HCT116 (cell line): Measurements from ENCODE around the gene C14orf132. TPM values are rescaled to one million over a fixed set of nuclear protein-coding genes. Genes with fewer than 3 reads are reported as not detected.

Source experiments
- ATAC-seq: fragments of 200-7000 bp; cut with Tn5 transposase; 2 replicates; pipeline ENCODE4 v1.9.1; 2020; ENCODE audit warnings: mild to moderate bottlenecking, moderate library complexity
- BruUV-seq: library from RNA; stranded (reverse); fragments of 400-500 nt; replicated peaks from 2 replicates; lab custom pipeline; 2021; lab: Mats Ljungman, UMichigan
- CTCF ChIA-PET: fragments of 300-600 bp; sonication (Branson Sonifier 250); formaldehyde crosslinking; loops from one replicate; lab custom pipeline; 2021; ENCODE audit warnings: antibody characterized with exemption; lab: Charles Lee
- POLR2A ChIA-PET: fragments of 300-600, 350-600 bp; sonication (Branson Sonifier 250); formaldehyde crosslinking; loops from one replicate; lab custom pipeline; 2021; ENCODE audit warnings: antibody characterized with exemption; lab: Charles Lee
- RAD21 ChIA-PET, 2 experiments: fragments of 300-600 bp; sonication (Branson Sonifier 250); formaldehyde crosslinking; loops; one replicate each; lab custom pipeline; 2023; ENCODE audit warnings: low total read pairs in 2 of 2; ENCODE audit not compliant: uncharacterized antibody in 2 of 2, unreplicated experiment in 2 of 2, low non-redundant PET in 1 of 2; lab: Charles Lee
- DNase-seq: peaks from one replicate; pipeline ENCODE4 v3.0.0-alpha.2; 2010; ENCODE audit warnings: low read depth, low spot score
- H2AFZ ChIP-seq: fragments of 200-600 bp; shearing (Covaris generic), sonication (generic); 2 replicates; pipeline ENCODE4 v1.6.1; 2017; ENCODE audit warnings: low read depth, mixed run types, mixed read lengths, antibody characterized with exemption, low read length; ENCODE audit not compliant: poor library complexity, severe bottlenecking
- H3K27ac ChIP-seq: 2 replicates; pipeline ENCODE4 v1.5.1; 2012; ENCODE audit warnings: low read depth, low read length
- H3K27me3 ChIP-seq: fragments of 200-600 bp; sonication (generic); 2 replicates; pipeline ENCODE4 v1.6.1; 2016; ENCODE audit warnings: mixed run types, low read length, mixed read lengths; ENCODE audit not compliant: insufficient read depth
- H3K36me3 ChIP-seq, 2 experiments: fragments of 200-500 bp in 1 of 2; fragments of 200-600 bp in 1 of 2; sonication (Bioruptor generic) in 1 of 2; sonication (generic) in 1 of 2; 2 replicates each; pipeline versions ENCODE4 v1.5.1 to v1.6.1; 2014 to 2016; ENCODE audit warnings: low read length in 2 of 2, inconsistent platforms in 1 of 2, mixed read lengths in 1 of 2, mixed run types in 1 of 2; ENCODE audit not compliant: insufficient read depth in 2 of 2, control insufficient read depth in 1 of 2
- H3K4me1 ChIP-seq, 2 experiments: fragments of 200-600 bp in 1 of 2; sonication (generic) in 1 of 2; 2 replicates each; pipeline versions ENCODE4 v1.5.1 to v1.6.1; 2012 to 2017; ENCODE audit warnings: low read length in 2 of 2, inconsistent platforms in 1 of 2, mild to moderate bottlenecking in 1 of 2, mixed read lengths in 1 of 2, mixed run types in 1 of 2, moderate library complexity in 1 of 2; ENCODE audit not compliant: insufficient read depth in 2 of 2, control insufficient read depth in 1 of 2
- H3K4me2 ChIP-seq: fragments of 200-600 bp; sonication (generic); 2 replicates; pipeline ENCODE4 v1.6.1; 2017; ENCODE audit warnings: mixed run types, low read length, mixed read lengths
- H3K4me3 ChIP-seq, 2 experiments: fragments of 200-600 bp in 1 of 2; sonication (generic) in 1 of 2; replicated peaks in 1 of 2; 2 replicates each; pipeline ENCODE4 v1.5.1; 2011 to 2016; ENCODE audit warnings: low read length in 2 of 2, control low read depth in 1 of 2, low read depth in 1 of 2, mild to moderate bottlenecking in 1 of 2, mixed read lengths in 1 of 2, mixed run types in 1 of 2
- H3K79me2 ChIP-seq: fragments of 200-600 bp; sonication (generic); 2 replicates; pipeline ENCODE4 v1.6.1; 2017; ENCODE audit warnings: mild to moderate bottlenecking, mixed run types, low read length, moderate library complexity, mixed read lengths; ENCODE audit not compliant: insufficient read depth
- H3K9ac ChIP-seq: fragments of 200-600 bp; sonication (generic); 2 replicates; pipeline ENCODE4 v1.6.1; 2016; ENCODE audit warnings: low read length, mixed read lengths
- H3K9me2 ChIP-seq: fragments of 200-600 bp; sonication (generic), shearing (Covaris generic); 2 replicates; pipeline ENCODE4 v1.6.1; 2017; ENCODE audit warnings: mixed run types, mild to moderate bottlenecking, moderate library complexity; ENCODE audit not compliant: insufficient read depth
- H3K9me3 ChIP-seq, 2 experiments: fragments of 200-500 bp in 1 of 2; fragments of 200-600 bp in 1 of 2; sonication (Bioruptor generic) in 1 of 2; sonication (generic) in 1 of 2; 2 replicates each; pipeline ENCODE4 v1.6.1; 2014 to 2017; ENCODE audit warnings: low read length in 2 of 2, mixed read lengths in 2 of 2, inconsistent platforms in 1 of 2, low read depth in 1 of 2, mild to moderate bottlenecking in 1 of 2, mixed run types in 1 of 2, moderate library complexity in 1 of 2; ENCODE audit not compliant: control insufficient read depth in 1 of 2, insufficient read depth in 1 of 2
- H4K20me1 ChIP-seq: fragments of 200-600 bp; sonication (generic), shearing (Covaris generic); 2 replicates; pipeline ENCODE4 v1.6.1; 2017; ENCODE audit warnings: mixed run types, mild to moderate bottlenecking, moderate library complexity; ENCODE audit not compliant: insufficient read depth
- CBX3 ChIP-seq: IDR thresholded peaks from 2 replicates; pipeline ENCODE4 v1.6.1; 2012; ENCODE audit warnings: low read depth
- ELF1 ChIP-seq: IDR thresholded peaks from 2 replicates; pipeline ENCODE4 v1.6.1; 2012; ENCODE audit warnings: low read depth, borderline replicate concordance
- POLR2A ChIP-seq: IDR thresholded peaks from 2 replicates; pipeline ENCODE4 v1.7.0; 2011; ENCODE audit warnings: borderline replicate concordance; ENCODE audit not compliant: insufficient read depth, insufficient read length; ENCODE audit errors: extremely low read depth
- RAD21 ChIP-seq: IDR thresholded peaks from 2 replicates; pipeline ENCODE4 v1.6.1; 2012; ENCODE audit warnings: low read depth, mild to moderate bottlenecking
- REST ChIP-seq: IDR thresholded peaks from 2 replicates; pipeline ENCODE4 v1.6.1; 2012; ENCODE audit warnings: low read depth
- SIN3A ChIP-seq: IDR thresholded peaks from 2 replicates; pipeline ENCODE4 v1.6.1; 2012; ENCODE audit warnings: low read depth
- SP1 ChIP-seq: IDR thresholded peaks from 2 replicates; pipeline ENCODE4 v1.6.1; 2012; ENCODE audit warnings: low read depth
- ZBTB33 ChIP-seq: IDR thresholded peaks from 2 replicates; pipeline ENCODE4 v1.6.1; 2011; ENCODE audit warnings: mild to moderate bottlenecking, low read length, moderate library complexity; ENCODE audit not compliant: insufficient replicate concordance; ENCODE audit errors: extremely low read depth
- ZFX ChIP-seq: fragments of 450-650 bp; IDR thresholded peaks from 2 replicates; pipeline ENCODE4 v1.6.1; 2017
- intact Hi-C: fragments of 100-400 bp; cut with micrococcal nuclease; formaldehyde crosslinking; loops from 2 replicates; pipeline ENCODE4 v1.10.0; 2022
- total RNA-seq: library from RNA; stranded (reverse); gene quantifications from one replicate; pipeline ENCODE4 v1.2.1, GENCODE V29; 2021; ENCODE audit not compliant: unreplicated experiment

The C14orf132 gene
- total RNA-seq, 1 experiment from 2014 or later: 3.4 TPM

GRCh38 chr14:96102081-96102856 lies 63.1 kb downstream of the C14orf132 start:
- Histone ChIP-seq H4K20me1 (no peaks in the 10 kb centered on the region), H3K36me3 (no peaks in the 10 kb centered on the region), H3K9me3 (no peaks in the 10 kb centered on the region), H3K4me1 (peaks cover 4 to 9% of the 10 kb centered on the region in 2 experiments; a peak in 1 of 4 replicates), H3K27me3 (0 out of 2 replicates have a peak, but pooled peaks cover 2% of the 10 kb centered on the region), H3K4me2 (no peak overlapping the region), H3K9me2 (no peaks in the 10 kb centered on the region), H2AFZ (no peak overlapping the region), H3K79me2 (no peaks in the 10 kb centered on the region), H3K4me3 (no peak overlapping the region), H3K9ac (no peak overlapping the region), H3K27ac (no peak overlapping the region)
- RAD21 ChIA-PET: no interaction called here
- DNase-seq (no peak), ATAC-seq (no peak)
- intact Hi-C loops: no loop called here
- CTCF ChIA-PET: interaction anchor here (2.7 kb wide), 1 partner anchor 173 kb away, joined by 66 read pairs; no protein-coding TSS in a partner anchor
- POLR2A ChIA-PET: no interaction called here
- no TSS peak for BruUV-seq
- TF ChIP-seq SIN3A: no peak
- no peak for TF ChIP-seq ZBTB33
- no peak for TF ChIP-seq REST
- TF ChIP-seq POLR2A: no peak
- TF ChIP-seq SP1: no peak
- TF ChIP-seq ZFX: no peak
- TF ChIP-seq CBX3: no peak
- no peak for TF ChIP-seq ELF1
- no peak for TF ChIP-seq RAD21
